Upper lobe of left lung (tissue), 6 donors: ENCODE results near the gene KRTAP5-2. TPM values are rescaled to one million over a fixed set of nuclear protein-coding genes. Genes with fewer than 3 reads are reported as not detected.
A peak's percentile ranks its signal among the peaks of the same experiment; 100 is the strongest.
"Not testable (repeated sequence)": the region's sequence is repeated elsewhere in the genome, so short reads cannot be mapped to it uniquely, and the experiment has no call there.

Source experiments
- ATAC-seq, 2 donors: fragments of 200-7000 bp; cut with Tn5 transposase; one replicate each; pipeline ENCODE4 v1.9.1; 2022; ENCODE audit warnings: mild to moderate bottlenecking in 2 of 2, moderate library complexity in 2 of 2; ENCODE audit not compliant: low FRiP score in 2 of 2
- DNase-seq, 2 donors: peaks; one replicate each; pipeline ENCODE4 v3.0.0-alpha.2; 2019 to 2020
- H3K27ac ChIP-seq, 4 donors: fragments of 200-600 bp; sonication (generic); one replicate each; pipeline ENCODE4 v1.5.1; 2016 to 2019
- H3K27me3 ChIP-seq, 4 donors: fragments of 200-600 bp; sonication (generic); one replicate each; pipeline ENCODE4 v1.5.1; 2017 to 2019
- H3K36me3 ChIP-seq, 4 donors: fragments of 200-600 bp; sonication (generic); one replicate each; pipeline ENCODE4 v1.5.1; 2016 to 2019
- H3K4me1 ChIP-seq, 4 donors: fragments of 200-600 bp; sonication (generic); one replicate each; pipeline ENCODE4 v1.5.1; 2018 to 2019
- H3K4me3 ChIP-seq, 4 donors: fragments of 200-600 bp; sonication (generic); one replicate each; pipeline ENCODE4 v1.5.1; 2017 to 2019; ENCODE audit warnings: mild to moderate bottlenecking in 2 of 4, moderate library complexity in 1 of 4
- H3K9me3 ChIP-seq, 4 donors: fragments of 200-600 bp; sonication (generic); one replicate each; pipeline ENCODE4 v1.5.1; 2018 to 2019
- EP300 ChIP-seq, 4 donors: sonication (generic); formaldehyde crosslinking; IDR thresholded peaks; one replicate each; pipeline ENCODE4 v1.5.1; 2017; ENCODE audit warnings: antibody characterized with exemption in 4 of 4, control low read depth in 2 of 4
- POLR2A ChIP-seq, 4 donors: fragments of 450-650 bp; IDR thresholded peaks; one replicate each; pipeline ENCODE4 v1.5.1; 2016 to 2017; ENCODE audit warnings: antibody characterized with exemption in 4 of 4, mild to moderate bottlenecking in 2 of 4
- POLR2AphosphoS5 ChIP-seq, 2 donors: sonication (generic); formaldehyde crosslinking; IDR thresholded peaks; one replicate each; pipeline ENCODE4 v1.5.1; 2017; ENCODE audit warnings: antibody characterized with exemption in 2 of 2
- WGBS, 2 donors: methylation state at CpG; one replicate each; pipeline ENCODE4 v1.1.5; 2017 to 2018; 5-methylcytosine and 5-hydroxymethylcytosine counted together
- total RNA-seq, 6 donors: library from RNA; depleted of rRNA in 4 of 6; stranded (reverse); fragments of >200 nt in 4 of 6; gene quantifications; one replicate each; pipeline versions ENCODE4 v1.1.0 to v1.2.1, GENCODE V29; 2016 to 2021
- TF ChIP-seq, protein P1 (sequence below), 6 experiments: fragments of 450-650 bp in 4 of 6; fragments of 200-600 bp in 2 of 6; sonication (generic) in 2 of 6; IDR thresholded peaks; one replicate each; pipeline ENCODE4 v1.5.1; 2016 to 2019; ENCODE audit warnings: antibody characterized with exemption in 6 of 6
- donor health status: DM: no; HTN: no; CAD: no; lungs with moderate emphysema.
- donor health status: DM: no; HTN: yes; CAD: no; lungs with severe emphysema.

Gene KRTAP5-2
- not detected for total RNA-seq

- TF ChIP-seq POLR2AphosphoS5 (IDR thresholded peaks at IDR 0.05): no peak
- TF ChIP-seq EP300 (IDR thresholded peaks at IDR 0.05): no peak
- no CpG with 5 or more reads among the region's 4 CpGs for WGBS, 2 donors
These were observed at the start of gene KRTAP5-2 for GRCh38 chr11:1597994-1598380. KRTAP5-2 (minus strand) TSS chr11:1598294; CDS start chr11:1598250, 44 bp downstream.

GRCh38 chr11:1646540-1646939 lies 48.4 kb upstream of the KRTAP5-2 start:
- ATAC-seq, H3K4me1 ChIP-seq, H3K4me3 ChIP-seq, H3K27ac ChIP-seq, DNase-seq, H3K9me3 ChIP-seq, H3K27me3 ChIP-seq, H3K36me3 ChIP-seq: not testable (repeated sequence)
- 92 to 95% methylated on average over 10 of the region's 10 CpGs for WGBS, 2 donors

More at GRCh38 chr11:1597994-1598380, at the start of gene KRTAP5-2:
- ATAC-seq (no peak), DNase-seq (no peak)
- H3K36me3 ChIP-seq: no peaks in the 10 kb centered on the region
- H3K27ac ChIP-seq: no peak within 1 kb of the TSS
- no peaks in the 10 kb centered on the region for H3K4me1 ChIP-seq
- H3K9me3 ChIP-seq: no peaks in the 10 kb centered on the region
- no peak within 1 kb of the TSS for H3K4me3 ChIP-seq
- H3K27me3 ChIP-seq: no peaks in the 10 kb centered on the region

DNA sequence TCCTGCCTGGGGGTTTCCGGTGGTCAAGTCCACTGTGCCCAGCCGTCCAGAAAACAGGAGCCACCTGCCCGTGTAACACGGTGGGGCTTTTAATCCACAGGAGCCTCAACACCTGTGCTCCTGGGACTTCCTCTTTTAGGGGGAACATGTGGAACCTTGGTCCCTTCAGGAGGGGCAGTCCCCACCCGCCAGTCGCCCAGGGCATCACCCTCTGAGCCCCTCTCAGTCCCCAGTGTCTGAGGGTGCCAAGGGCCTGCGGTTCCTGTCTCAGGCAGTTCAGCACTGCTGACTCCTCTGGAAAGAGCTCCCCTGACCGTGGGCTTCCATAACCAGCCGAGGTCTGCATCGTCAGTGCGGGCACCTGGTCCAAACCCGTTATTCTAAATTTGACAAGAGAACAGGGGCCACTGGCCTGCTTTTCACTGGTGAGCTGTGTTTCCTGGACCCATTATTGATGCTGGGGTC lies 47.3 kb upstream of the KRTAP5-2 start:
- peaks cover 0 to 3% (median 0%) of the 10 kb centered on the region in 4 donors for H3K4me1 ChIP-seq
- DNase-seq: no peak
- no peaks in the 10 kb centered on the region for H3K9me3 ChIP-seq
- no peak for TF ChIP-seq POLR2AphosphoS5 (IDR thresholded peaks at IDR 0.05)
- TF ChIP-seq, protein P1, sequence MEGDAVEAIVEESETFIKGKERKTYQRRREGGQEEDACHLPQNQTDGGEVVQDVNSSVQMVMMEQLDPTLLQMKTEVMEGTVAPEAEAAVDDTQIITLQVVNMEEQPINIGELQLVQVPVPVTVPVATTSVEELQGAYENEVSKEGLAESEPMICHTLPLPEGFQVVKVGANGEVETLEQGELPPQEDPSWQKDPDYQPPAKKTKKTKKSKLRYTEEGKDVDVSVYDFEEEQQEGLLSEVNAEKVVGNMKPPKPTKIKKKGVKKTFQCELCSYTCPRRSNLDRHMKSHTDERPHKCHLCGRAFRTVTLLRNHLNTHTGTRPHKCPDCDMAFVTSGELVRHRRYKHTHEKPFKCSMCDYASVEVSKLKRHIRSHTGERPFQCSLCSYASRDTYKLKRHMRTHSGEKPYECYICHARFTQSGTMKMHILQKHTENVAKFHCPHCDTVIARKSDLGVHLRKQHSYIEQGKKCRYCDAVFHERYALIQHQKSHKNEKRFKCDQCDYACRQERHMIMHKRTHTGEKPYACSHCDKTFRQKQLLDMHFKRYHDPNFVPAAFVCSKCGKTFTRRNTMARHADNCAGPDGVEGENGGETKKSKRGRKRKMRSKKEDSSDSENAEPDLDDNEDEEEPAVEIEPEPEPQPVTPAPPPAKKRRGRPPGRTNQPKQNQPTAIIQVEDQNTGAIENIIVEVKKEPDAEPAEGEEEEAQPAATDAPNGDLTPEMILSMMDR (IDR thresholded peaks at IDR 0.05): no peak
- TF ChIP-seq POLR2A (IDR thresholded peaks at IDR 0.05): no peak
- TF ChIP-seq EP300 (IDR thresholded peaks at IDR 0.05): no peak
- ATAC-seq: no peak
- no peak overlapping the region for H3K27ac ChIP-seq
- H3K4me3 ChIP-seq: no peak overlapping the region
- no peaks in the 10 kb centered on the region for H3K27me3 ChIP-seq
- no peaks in the 10 kb centered on the region for H3K36me3 ChIP-seq
- 73 to 82% methylated on average over 8 to 12 of the region's 12 CpGs for WGBS, 2 donors

- no peak for ATAC-seq
- WGBS, 2 donors: 83 to 87% methylated on average over 8 to 20 of the region's 20 CpGs
These were observed 46.7 kb upstream of the KRTAP5-2 start for GRCh38 chr11:1644601-1645356.

GRCh38 chr11:1643146-1643690 lies 45.1 kb upstream of the KRTAP5-2 start:
- no peak overlapping the region for H3K27ac ChIP-seq
- 93 to 95% methylated on average over 7 to 20 of the region's 20 CpGs for WGBS, 2 donors
- H3K9me3 ChIP-seq: no peaks in the 10 kb centered on the region
- DNase-seq (peak in 1 of 2 donors; percentile 52), ATAC-seq (no peak)
- no peaks in the 10 kb centered on the region for H3K27me3 ChIP-seq
- no peaks in the 10 kb centered on the region for H3K36me3 ChIP-seq
- H3K4me1 ChIP-seq: peaks cover 3 to 15% (median 13%) of the 10 kb centered on the region in 4 donors
- TF ChIP-seq POLR2AphosphoS5 (IDR thresholded peaks at IDR 0.05) (no peak), EP300 (IDR thresholded peaks at IDR 0.05) (no peak), POLR2A (IDR thresholded peaks at IDR 0.05) (no peak)
- TF ChIP-seq, protein P1 (IDR thresholded peaks at IDR 0.05): no peak
- no peak overlapping the region for H3K4me3 ChIP-seq

More at GRCh38 chr11:1644601-1645356, 46.7 kb upstream of the KRTAP5-2 start:
- no peaks in the 10 kb centered on the region for H3K27me3 ChIP-seq
- H3K36me3 ChIP-seq: no peaks in the 10 kb centered on the region
- TF ChIP-seq POLR2A (IDR thresholded peaks at IDR 0.05) (no peak), POLR2AphosphoS5 (IDR thresholded peaks at IDR 0.05) (no peak), EP300 (IDR thresholded peaks at IDR 0.05) (no peak)
- TF ChIP-seq, protein P1 (IDR thresholded peaks at IDR 0.05): no peak
- no peaks in the 10 kb centered on the region for H3K9me3 ChIP-seq
- no peak overlapping the region for H3K27ac ChIP-seq
- DNase-seq: peak in 1 of 2 donors; percentile 63
- H3K4me3 ChIP-seq: no peak overlapping the region
- peaks cover 0 to 3% (median 1%) of the 10 kb centered on the region in 4 donors for H3K4me1 ChIP-seq
